Fibroblast of lung (primary cell): ENCODE measurements around the gene PRR14L. TPM values are rescaled to one million over a fixed set of nuclear protein-coding genes. Genes with fewer than 3 reads are reported as not detected.
"Not testable (repeated sequence)": the region's sequence is repeated elsewhere in the genome, so short reads cannot be mapped to it uniquely, and the experiment has no call there.

Experiments
- DNase-seq, 2 donors: peaks; one replicate each; pipeline versions ENCODE4 v3.0.0 to v3.0.0-alpha.2; 2010; ENCODE audit warnings: low read depth in 2 of 2
- H2AFZ ChIP-seq: 2 replicates; pipeline ENCODE4 v1.5.1; 2012; ENCODE audit warnings: low read length, control low read depth, inconsistent platforms
- H3K27ac ChIP-seq: 2 replicates; pipeline ENCODE4 v1.5.1; 2011; ENCODE audit warnings: low read length, control low read depth; ENCODE audit not compliant: insufficient read depth
- H3K27me3 ChIP-seq: 2 replicates; pipeline ENCODE4 v1.5.1; 2011; ENCODE audit warnings: mild to moderate bottlenecking, low read length; ENCODE audit not compliant: control insufficient read depth, insufficient read depth
- H3K36me3 ChIP-seq: 2 replicates; pipeline ENCODE4 v1.5.1; 2011; ENCODE audit warnings: low read length; ENCODE audit not compliant: control insufficient read depth, insufficient read depth
- H3K4me1 ChIP-seq: 2 replicates; pipeline ENCODE4 v1.5.1; 2011; ENCODE audit warnings: low read length; ENCODE audit not compliant: control insufficient read depth, insufficient read depth; ENCODE audit errors: extremely low read depth
- H3K4me2 ChIP-seq: 2 replicates; pipeline ENCODE4 v1.5.1; 2011; ENCODE audit warnings: low read length, control low read depth; ENCODE audit not compliant: insufficient read depth; ENCODE audit errors: extremely low read depth
- H3K4me3 ChIP-seq, 4 experiments: fragments of 200-600 bp in 1 of 4; sonication (generic) in 1 of 4; replicated peaks in 1 of 4; 2 replicates each; pipeline ENCODE4 v1.5.1; 2011 to 2016; ENCODE audit warnings: low read length in 4 of 4, low read depth in 3 of 4, mild to moderate bottlenecking in 3 of 4, control low read depth in 2 of 4, inconsistent platforms in 1 of 4, mixed read lengths in 1 of 4; ENCODE audit not compliant: insufficient read depth in 1 of 4; ENCODE audit errors: control extremely low read depth in 1 of 4
- H3K79me2 ChIP-seq: 2 replicates; pipeline ENCODE4 v1.5.1; 2012; ENCODE audit warnings: mild to moderate bottlenecking, low read length, inconsistent platforms; ENCODE audit not compliant: control insufficient read depth, insufficient read depth
- H3K9ac ChIP-seq: 2 replicates; pipeline ENCODE4 v1.5.1; 2011; ENCODE audit warnings: mild to moderate bottlenecking, low read length, control low read depth; ENCODE audit not compliant: insufficient read depth
- H3K9me3 ChIP-seq: 2 replicates; pipeline ENCODE4 v1.5.1; 2012; ENCODE audit warnings: low read depth, low read length; ENCODE audit not compliant: control insufficient read depth, insufficient read depth
- H4K20me1 ChIP-seq: 2 replicates; pipeline ENCODE4 v1.5.1; 2011; ENCODE audit warnings: low read length; ENCODE audit not compliant: control insufficient read depth, insufficient read depth; ENCODE audit errors: extremely low read depth
- EZH2 ChIP-seq: IDR thresholded peaks from 2 replicates; pipeline ENCODE4 v1.5.1; 2012; ENCODE audit warnings: low read length, control low read depth, mild to moderate bottlenecking; ENCODE audit errors: missing control alignments
- polyA plus RNA-seq, 2 donors: library from polyadenylated mRNA; depleted of rRNA in 1 of 2; stranded (reverse) in 1 of 2; unstranded in 1 of 2; fragments of >200 nt; gene quantifications; 2 replicates each; pipeline ENCODE4 v1.2.1, GENCODE V29; 2011 to 2012; ENCODE audit warnings: missing spikeins in 1 of 2
- total RNA-seq: library from RNA; depleted of rRNA; stranded (reverse); fragments of >200 nt; gene quantifications from 2 replicates; pipeline ENCODE4 v1.2.1, GENCODE V29; 2014
- TF ChIP-seq, protein P1 (sequence below), 2 donors: IDR thresholded peaks in 1 of 2; conservative IDR thresholded peaks in 1 of 2; 1 replicate in 1 of 2; 2 replicates in 1 of 2; pipeline ENCODE4 v1.5.1; 2011 to 2012; ENCODE audit warnings: low read length in 2 of 2, control low read depth in 1 of 2, inconsistent platforms in 1 of 2, low read depth in 1 of 2, mild to moderate bottlenecking in 1 of 2

PRR14L gene
- total and polyA plus RNA-seq, 2 donors (not counting 1 experiment from before 2014, with no cell fraction given) = 14.4 to 17.3 TPM

DNA sequence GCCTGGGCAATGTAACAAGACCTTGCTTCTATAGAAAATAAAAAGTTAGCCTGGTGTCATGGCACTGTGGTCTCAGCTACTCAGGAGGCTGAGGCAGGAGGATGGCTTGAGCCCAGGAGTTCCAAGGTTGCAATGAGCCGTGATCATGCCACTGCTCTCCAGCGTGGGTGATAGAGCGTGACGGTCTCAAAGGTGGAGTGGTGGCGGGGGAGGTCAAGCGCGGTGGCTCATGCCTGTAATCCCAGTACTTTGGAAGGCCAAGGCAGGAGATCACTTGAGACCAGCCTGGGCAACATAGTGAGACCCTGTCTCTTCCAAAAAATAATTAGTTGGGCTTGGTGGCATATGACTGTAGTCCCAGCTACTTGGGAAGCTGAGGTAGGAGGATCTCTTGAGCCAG lies 71.2 kb downstream of the PRR14L start:
- H4K20me1 ChIP-seq = no peaks in the 10 kb centered on the region
- H3K4me3 ChIP-seq = no peak overlapping the region
- peaks cover 2% of the 10 kb centered on the region for H3K36me3 ChIP-seq
- no peak for TF ChIP-seq EZH2
- TF ChIP-seq, protein P1, sequence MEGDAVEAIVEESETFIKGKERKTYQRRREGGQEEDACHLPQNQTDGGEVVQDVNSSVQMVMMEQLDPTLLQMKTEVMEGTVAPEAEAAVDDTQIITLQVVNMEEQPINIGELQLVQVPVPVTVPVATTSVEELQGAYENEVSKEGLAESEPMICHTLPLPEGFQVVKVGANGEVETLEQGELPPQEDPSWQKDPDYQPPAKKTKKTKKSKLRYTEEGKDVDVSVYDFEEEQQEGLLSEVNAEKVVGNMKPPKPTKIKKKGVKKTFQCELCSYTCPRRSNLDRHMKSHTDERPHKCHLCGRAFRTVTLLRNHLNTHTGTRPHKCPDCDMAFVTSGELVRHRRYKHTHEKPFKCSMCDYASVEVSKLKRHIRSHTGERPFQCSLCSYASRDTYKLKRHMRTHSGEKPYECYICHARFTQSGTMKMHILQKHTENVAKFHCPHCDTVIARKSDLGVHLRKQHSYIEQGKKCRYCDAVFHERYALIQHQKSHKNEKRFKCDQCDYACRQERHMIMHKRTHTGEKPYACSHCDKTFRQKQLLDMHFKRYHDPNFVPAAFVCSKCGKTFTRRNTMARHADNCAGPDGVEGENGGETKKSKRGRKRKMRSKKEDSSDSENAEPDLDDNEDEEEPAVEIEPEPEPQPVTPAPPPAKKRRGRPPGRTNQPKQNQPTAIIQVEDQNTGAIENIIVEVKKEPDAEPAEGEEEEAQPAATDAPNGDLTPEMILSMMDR (conservative IDR thresholded peaks at IDR 0.05 in 1 of 2, IDR thresholded peaks at IDR 0.05 in 1 of 2; ENCODE audit: low read depth in 1 of 2, low read length in 2 of 2) = no peak
- no peaks in the 10 kb centered on the region for H3K9me3 ChIP-seq
- H3K4me1 ChIP-seq = peaks cover 15% of the 10 kb centered on the region
- H2AFZ ChIP-seq = no peak overlapping the region
- no peak overlapping the region for H3K27ac ChIP-seq
- no peaks in the 10 kb centered on the region for H3K79me2 ChIP-seq
- DNase-seq = no peak
- no peak overlapping the region for H3K9ac ChIP-seq
- no peaks in the 10 kb centered on the region for H3K27me3 ChIP-seq
- no peak overlapping the region for H3K4me2 ChIP-seq

DNA sequence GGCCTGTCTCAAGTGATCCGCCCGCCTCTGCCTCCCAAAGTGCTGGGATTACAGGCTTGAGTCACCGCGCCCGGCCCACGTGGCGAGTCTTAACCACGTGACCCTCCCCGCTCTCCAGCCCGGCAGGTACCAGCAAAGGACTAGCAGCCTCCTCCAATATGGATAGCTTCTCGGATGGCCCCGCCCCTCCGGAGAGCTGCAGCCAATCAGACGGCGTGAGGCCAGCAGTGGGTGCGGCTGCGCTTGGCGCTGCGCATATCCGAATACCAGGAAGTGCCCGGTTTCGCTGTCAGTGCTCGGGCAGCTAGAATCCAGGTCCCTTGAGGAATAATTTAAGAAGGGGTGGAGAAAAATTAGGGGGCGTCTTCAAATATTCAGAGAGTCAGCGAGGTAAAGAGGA lies 73.2 kb downstream of the PRR14L start:
- Histone ChIP-seq H3K79me2 (no peaks in the 10 kb centered on the region), H4K20me1 (no peaks in the 10 kb centered on the region), H3K4me1 (peaks cover 8% of the 10 kb centered on the region), H2AFZ (peak overlapping the region; percentile 81), H3K4me2 (peak overlapping the region; percentile 92), H3K9me3 (no peaks in the 10 kb centered on the region), H3K27ac (peak overlapping the region; percentile 69), H3K27me3 (no peaks in the 10 kb centered on the region), H3K36me3 (no peaks in the 10 kb centered on the region), H3K9ac (no peak overlapping the region), H3K4me3 (peak overlapping the region; percentile 44 to 61 (median 54))
- TF ChIP-seq, protein P1 (conservative IDR thresholded peaks at IDR 0.05 in 1 of 2, IDR thresholded peaks at IDR 0.05 in 1 of 2; ENCODE audit: low read depth in 1 of 2, low read length in 2 of 2) = no peak
- TF ChIP-seq EZH2 = no peak
- peak; percentile 90 to 93 for DNase-seq

DNA sequence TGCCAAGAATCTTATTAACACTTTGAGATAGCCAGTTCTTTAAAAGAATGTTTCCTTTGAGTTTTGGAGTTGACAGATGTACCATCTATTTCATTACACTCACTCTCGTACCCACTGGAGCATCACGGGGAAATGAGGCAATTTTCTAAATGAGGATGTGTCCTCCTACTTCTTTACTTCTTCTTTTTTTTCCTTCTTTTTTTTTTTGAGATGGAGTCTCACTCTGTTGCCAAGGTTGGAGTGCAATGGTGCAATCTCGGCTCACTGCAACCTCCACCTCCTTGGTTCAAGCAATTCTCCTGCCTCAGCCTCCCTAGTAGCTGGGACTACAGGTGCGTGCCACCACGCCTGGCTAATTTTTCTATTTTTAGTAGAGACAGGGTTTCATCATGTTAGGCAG lies 75.7 kb downstream of the PRR14L start:
- not testable (repeated sequence) for DNase-seq, H3K79me2 ChIP-seq, H2AFZ ChIP-seq, H3K9ac ChIP-seq, H4K20me1 ChIP-seq, H3K27me3 ChIP-seq, H3K4me1 ChIP-seq, H3K27ac ChIP-seq, H3K36me3 ChIP-seq, H3K9me3 ChIP-seq, H3K4me3 ChIP-seq, H3K4me2 ChIP-seq

DNA sequence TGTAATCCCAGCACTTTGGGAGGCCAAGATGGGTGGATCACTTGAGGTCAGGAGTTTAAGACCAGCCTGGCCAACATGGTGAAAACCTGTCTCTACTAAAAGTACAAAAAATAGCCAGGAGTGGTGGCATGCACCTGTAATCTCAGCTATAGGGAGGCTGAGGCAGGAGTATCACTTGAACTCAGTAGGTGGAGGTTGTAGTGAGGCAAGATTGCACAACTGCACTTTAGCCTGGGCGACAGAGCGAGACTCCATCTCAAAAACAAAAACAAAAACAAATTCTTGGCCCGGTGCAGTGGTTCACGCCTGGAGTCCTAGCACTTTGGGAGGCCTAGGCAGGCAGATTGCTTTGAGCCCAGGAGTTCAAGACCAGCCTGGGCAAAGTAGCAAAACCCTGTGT lies 81.1 kb downstream of the PRR14L start:
- not testable (repeated sequence) for H3K36me3 ChIP-seq, H3K4me1 ChIP-seq, DNase-seq, H3K27me3 ChIP-seq, H3K27ac ChIP-seq, H2AFZ ChIP-seq, H4K20me1 ChIP-seq, H3K9me3 ChIP-seq, H3K4me2 ChIP-seq, H3K4me3 ChIP-seq, H3K9ac ChIP-seq, H3K79me2 ChIP-seq
